Liver (tissue), 9 donors: Measurements from ENCODE around the gene HMX1. TPM values are rescaled to one million over a fixed set of nuclear protein-coding genes. Genes with fewer than 3 reads are reported as not detected.

ENCODE experiments used
- DNase-seq: peaks from one replicate; pipeline ENCODE4 v3.0.0-alpha.2; 2017; ENCODE audit warnings: low spot score
- H3K27ac ChIP-seq, 2 donors: one replicate each; pipeline ENCODE4 v1.7.0; 2013; ENCODE audit warnings: inconsistent platforms in 2 of 2, low read length in 2 of 2, control low read depth in 1 of 2, low read depth in 1 of 2, mild to moderate bottlenecking in 1 of 2
- H3K27me3 ChIP-seq, 4 donors: one replicate each; pipeline versions ENCODE4 v1.6.1 to v1.7.0; 2013; ENCODE audit warnings: low read length in 3 of 4, inconsistent platforms in 1 of 4, mild to moderate bottlenecking in 1 of 4, moderate library complexity in 1 of 4; ENCODE audit not compliant: control insufficient read depth in 4 of 4, insufficient read depth in 4 of 4
- H3K36me3 ChIP-seq, 4 donors: one replicate each; pipeline versions ENCODE4 v1.6.1 to v1.7.0; 2013; ENCODE audit warnings: low read length in 3 of 4, mild to moderate bottlenecking in 3 of 4, low read depth in 1 of 4, moderate library complexity in 1 of 4; ENCODE audit not compliant: control insufficient read depth in 4 of 4, insufficient read depth in 3 of 4
- H3K4me1 ChIP-seq, 4 donors: one replicate each; pipeline versions ENCODE4 v1.6.1 to v1.7.0; 2013; ENCODE audit warnings: low read length in 3 of 4, mild to moderate bottlenecking in 3 of 4, moderate library complexity in 1 of 4; ENCODE audit not compliant: control insufficient read depth in 4 of 4, insufficient read depth in 4 of 4
- H3K4me3 ChIP-seq, 3 donors: one replicate each; pipeline versions ENCODE4 v1.6.1 to v1.7.0; 2013; ENCODE audit warnings: low read length in 3 of 3, control low read depth in 1 of 3, low read depth in 1 of 3, mild to moderate bottlenecking in 1 of 3
- H3K9ac ChIP-seq, 2 donors: one replicate each; pipeline ENCODE4 v1.7.0; 2013; ENCODE audit warnings: low read length in 2 of 2, mild to moderate bottlenecking in 2 of 2, moderate library complexity in 2 of 2, control low read depth in 1 of 2, low read depth in 1 of 2
- H3K9me3 ChIP-seq, 4 donors: one replicate each; pipeline versions ENCODE4 v1.6.1 to v1.7.0; 2013; ENCODE audit warnings: low read length in 3 of 4; ENCODE audit not compliant: control insufficient read depth in 4 of 4
- ATF3 ChIP-seq: IDR thresholded peaks from 2 replicates; pipeline ENCODE4 v1.6.1; 2016; ENCODE audit warnings: antibody characterized with exemption
- EGR1 ChIP-seq, 2 donors: IDR thresholded peaks; 2 replicates each; pipeline ENCODE4 v1.6.1; 2016 to 2018; ENCODE audit warnings: antibody characterized with exemption in 2 of 2, low read depth in 2 of 2
- FOXA1 ChIP-seq: IDR thresholded peaks from 2 replicates; pipeline ENCODE4 v1.6.1; 2016; ENCODE audit warnings: antibody characterized with exemption
- FOXA2 ChIP-seq: IDR thresholded peaks from 2 replicates; pipeline ENCODE4 v1.6.1; 2016; ENCODE audit warnings: antibody characterized with exemption
- GABPA ChIP-seq, 2 donors: IDR thresholded peaks in 1 of 2; conservative IDR thresholded peaks in 1 of 2; 2 replicates each; pipeline ENCODE4 v1.6.1; 2016; ENCODE audit warnings: antibody characterized with exemption in 2 of 2, mild to moderate bottlenecking in 1 of 2, moderate library complexity in 1 of 2
- HNF4G ChIP-seq: IDR thresholded peaks from 2 replicates; pipeline ENCODE4 v1.6.1; 2016; ENCODE audit warnings: antibody characterized with exemption
- JUND ChIP-seq, 2 donors: IDR thresholded peaks; 2 replicates each; pipeline ENCODE4 v1.6.1; 2016; ENCODE audit warnings: antibody characterized with exemption in 2 of 2
- MAX ChIP-seq: IDR thresholded peaks from 2 replicates; pipeline ENCODE4 v1.6.1; 2016; ENCODE audit warnings: antibody characterized with exemption
- NR2F2 ChIP-seq: IDR thresholded peaks from 2 replicates; pipeline ENCODE4 v1.6.1; 2016; ENCODE audit warnings: antibody characterized with exemption
- RAD21 ChIP-seq, 2 donors: IDR thresholded peaks; 2 replicates each; pipeline ENCODE4 v1.6.1; 2016; ENCODE audit warnings: antibody characterized with exemption in 2 of 2, mild to moderate bottlenecking in 2 of 2
- RXRA ChIP-seq, 2 donors: IDR thresholded peaks; 2 replicates each; pipeline ENCODE4 v1.6.1; 2017 to 2018; ENCODE audit warnings: antibody characterized with exemption in 2 of 2, mild to moderate bottlenecking in 1 of 2
- SP1 ChIP-seq: IDR thresholded peaks from 2 replicates; pipeline ENCODE4 v1.6.1; 2018; ENCODE audit warnings: antibody characterized with exemption, mild to moderate bottlenecking
- TAF1 ChIP-seq: conservative IDR thresholded peaks from 2 replicates; pipeline ENCODE4 v1.6.1; 2016; ENCODE audit warnings: antibody characterized with exemption, mild to moderate bottlenecking
- YY1 ChIP-seq: IDR thresholded peaks from 2 replicates; pipeline ENCODE4 v1.6.1; 2016; ENCODE audit warnings: antibody characterized with exemption, mild to moderate bottlenecking
- WGBS: extraction: QIAGEN DNeasy Blood & Tissue Kit; methylation state at CpG from one replicate; pipeline ENCODE4 v1.1.7; 2013; 5-methylcytosine and 5-hydroxymethylcytosine counted together
- polyA plus RNA-seq, 2 donors: library from polyadenylated mRNA; stranded (reverse) in 1 of 2; unstranded in 1 of 2; fragments of 200-250 nt in 1 of 2; fragments of >200 nt in 1 of 2; fragmentation: Nextera tagmentation in 1 of 2; extraction: Ambion mirVana in 1 of 2; gene quantifications; one replicate each; pipeline versions ENCODE4 v1.2.1 to v1.2.3, GENCODE V29; 2013 to 2015
- total RNA-seq, 2 donors: library from RNA; depleted of rRNA; stranded (reverse); fragments of >200 nt; gene quantifications; one replicate each; pipeline ENCODE4 v1.2.3, GENCODE V29; 2014
- TF ChIP-seq, protein P1 (sequence below): fragments of 150-350 bp; IDR thresholded peaks from 2 replicates; pipeline ENCODE4 v1.5.1; 2017; ENCODE audit warnings: improper control_type of control experiment, low read depth, low read length; ENCODE audit not compliant: missing input control
- donor health status: healthy.
- donor health status: healthy.
- donor health status: healthy.
- donor health status: healthy.
- donor health status: healthy.

HMX1 gene
- total and polyA plus RNA-seq, 4 donors = not detected

DNA sequence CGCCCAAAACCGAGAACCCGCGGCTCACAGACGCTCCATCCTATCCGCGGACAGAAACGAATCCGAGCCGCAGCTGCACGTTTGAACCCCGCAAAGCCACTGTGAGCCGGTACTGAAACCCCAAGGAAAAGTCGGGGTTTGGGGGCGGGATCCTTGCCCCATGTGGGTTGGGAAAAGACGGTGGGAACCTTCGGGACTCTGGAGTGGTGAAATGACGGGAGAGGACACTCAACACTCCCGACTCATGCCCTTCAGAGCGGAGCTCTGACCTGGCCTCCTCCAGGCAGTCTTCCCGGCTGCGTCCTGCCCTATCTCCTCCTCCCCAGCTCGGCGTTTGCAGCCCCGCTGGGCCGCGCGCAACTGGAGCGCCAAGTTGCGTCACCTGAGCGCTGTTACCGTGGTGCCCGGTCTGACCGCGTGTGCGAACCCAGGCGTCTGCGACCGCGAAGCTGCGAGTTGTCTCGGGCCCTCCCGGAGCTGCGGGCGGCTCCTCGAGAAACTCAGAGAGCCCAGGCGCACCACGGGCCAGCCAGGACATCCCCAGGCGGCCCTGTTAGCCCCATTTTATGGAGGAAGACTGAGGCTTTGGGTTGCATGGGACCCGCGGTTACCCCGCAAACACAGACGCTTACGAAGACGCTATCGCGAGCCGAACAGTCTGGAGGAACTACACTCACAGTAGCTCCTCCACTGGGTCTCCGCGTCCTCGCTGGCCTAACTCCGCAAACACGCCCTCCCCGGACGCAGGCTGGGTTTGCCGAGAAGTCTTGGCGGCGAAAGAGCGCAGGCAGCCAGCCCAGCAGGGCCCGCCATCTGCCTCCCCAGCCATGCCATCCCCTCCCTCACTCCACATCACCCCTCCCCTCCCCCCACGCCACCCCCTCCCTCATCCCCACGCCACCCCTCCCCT lies 20.3 kb upstream of the HMX1 start:
- Histone ChIP-seq H3K4me3 (no peak overlapping the region), H3K27me3 (peaks cover 0 to 33% (median 5%) of the 10 kb centered on the region in 4 donors), H3K4me1 (peaks cover 0 to 17% (median 6%) of the 10 kb centered on the region in 4 donors), H3K9me3 (no peaks in the 10 kb centered on the region), H3K36me3 (no peaks in the 10 kb centered on the region), H3K27ac (no peak overlapping the region), H3K9ac (no peak overlapping the region)
- no peak for TF ChIP-seq TAF1
- TF ChIP-seq MAX = no peak
- no peak for TF ChIP-seq GABPA (IDR thresholded peaks at IDR 0.05 in 1 of 2, conservative IDR thresholded peaks at IDR 0.05 in 1 of 2)
- no peak for TF ChIP-seq YY1
- no peak for TF ChIP-seq FOXA1
- no peak for TF ChIP-seq SP1
- no peak for DNase-seq
- 5% methylated on average over 72 of the region's 72 CpGs for WGBS

- Histone ChIP-seq H3K4me3 (no peak overlapping the region), H3K9me3 (no peaks in the 10 kb centered on the region), H3K9ac (no peak overlapping the region), H3K4me1 (peaks cover 0 to 17% (median 6%) of the 10 kb centered on the region in 4 donors), H3K36me3 (no peaks in the 10 kb centered on the region), H3K27me3 (peaks cover 0 to 33% (median 6%) of the 10 kb centered on the region in 4 donors), H3K27ac (no peak overlapping the region)
- 20% methylated on average over 15 of the region's 15 CpGs for WGBS
- TF ChIP-seq SP1 = no peak
- TF ChIP-seq HNF4G = no peak
- no peak for TF ChIP-seq RXRA (IDR thresholded peaks at IDR 0.05)
- TF ChIP-seq, protein P1, sequence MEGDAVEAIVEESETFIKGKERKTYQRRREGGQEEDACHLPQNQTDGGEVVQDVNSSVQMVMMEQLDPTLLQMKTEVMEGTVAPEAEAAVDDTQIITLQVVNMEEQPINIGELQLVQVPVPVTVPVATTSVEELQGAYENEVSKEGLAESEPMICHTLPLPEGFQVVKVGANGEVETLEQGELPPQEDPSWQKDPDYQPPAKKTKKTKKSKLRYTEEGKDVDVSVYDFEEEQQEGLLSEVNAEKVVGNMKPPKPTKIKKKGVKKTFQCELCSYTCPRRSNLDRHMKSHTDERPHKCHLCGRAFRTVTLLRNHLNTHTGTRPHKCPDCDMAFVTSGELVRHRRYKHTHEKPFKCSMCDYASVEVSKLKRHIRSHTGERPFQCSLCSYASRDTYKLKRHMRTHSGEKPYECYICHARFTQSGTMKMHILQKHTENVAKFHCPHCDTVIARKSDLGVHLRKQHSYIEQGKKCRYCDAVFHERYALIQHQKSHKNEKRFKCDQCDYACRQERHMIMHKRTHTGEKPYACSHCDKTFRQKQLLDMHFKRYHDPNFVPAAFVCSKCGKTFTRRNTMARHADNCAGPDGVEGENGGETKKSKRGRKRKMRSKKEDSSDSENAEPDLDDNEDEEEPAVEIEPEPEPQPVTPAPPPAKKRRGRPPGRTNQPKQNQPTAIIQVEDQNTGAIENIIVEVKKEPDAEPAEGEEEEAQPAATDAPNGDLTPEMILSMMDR = no peak
- no peak for TF ChIP-seq YY1
- no peak for TF ChIP-seq FOXA1
- TF ChIP-seq NR2F2 = no peak
- no peak for TF ChIP-seq GABPA (IDR thresholded peaks at IDR 0.05 in 1 of 2, conservative IDR thresholded peaks at IDR 0.05 in 1 of 2)
- TF ChIP-seq ATF3 = no peak
- TF ChIP-seq EGR1 (IDR thresholded peaks at IDR 0.05; ENCODE audit: low read depth in 2 of 2) = no peak
- no peak for TF ChIP-seq RAD21 (IDR thresholded peaks at IDR 0.05)
- no peak for DNase-seq
Measured at GRCh38 chr4:8891255-8891645, 19.6 kb upstream of the HMX1 start.

DNA sequence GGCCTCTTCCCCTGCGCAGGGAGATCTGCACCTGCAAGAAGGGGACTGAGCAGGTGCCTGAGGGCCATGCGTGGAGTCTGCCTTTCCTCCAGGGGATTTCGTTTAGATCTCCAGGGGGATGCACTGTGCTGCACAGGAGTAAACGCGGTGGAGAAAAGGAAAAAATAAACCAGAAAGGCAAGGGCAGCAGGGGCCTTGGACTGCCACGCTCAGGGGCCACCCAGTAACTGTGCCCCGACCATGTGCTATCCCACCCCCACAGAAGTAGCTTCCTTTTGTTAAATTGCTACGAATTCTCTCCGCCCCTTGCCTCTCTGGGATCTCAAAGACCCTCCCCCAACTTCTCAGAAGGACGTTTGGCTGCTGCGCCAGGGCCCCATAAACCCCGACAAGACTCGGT lies 17.2 kb upstream of the HMX1 start:
- peaks cover 0 to 28% (median 2%) of the 10 kb centered on the region in 4 donors for H3K27me3 ChIP-seq

More for the DNA sequence above, 17.2 kb upstream of the HMX1 start:
- no peak overlapping the region for H3K9ac ChIP-seq
- peaks cover 0 to 11% (median 4%) of the 10 kb centered on the region in 4 donors for H3K4me1 ChIP-seq
- H3K4me3 ChIP-seq = no peak overlapping the region
- H3K36me3 ChIP-seq = no peaks in the 10 kb centered on the region
- TF ChIP-seq HNF4G (no peak), ATF3 (no peak), GABPA (IDR thresholded peaks at IDR 0.05 in 1 of 2, conservative IDR thresholded peaks at IDR 0.05 in 1 of 2) (no peak), RAD21 (IDR thresholded peaks at IDR 0.05) (no peak), MAX (no peak), FOXA2 (no peak), JUND (IDR thresholded peaks at IDR 0.05) (no peak), YY1 (no peak), SP1 (no peak), NR2F2 (no peak)
- TF ChIP-seq, protein P1 = no peak
- 9% methylated on average over 13 of the region's 13 CpGs for WGBS
- no peak overlapping the region for H3K27ac ChIP-seq
- no peak for DNase-seq
- H3K9me3 ChIP-seq = no peaks in the 10 kb centered on the region
